Ovary (tissue), 10 donors: ENCODE measurements around the gene ZNF230. TPM values are rescaled to one million over a fixed set of nuclear protein-coding genes. Genes with fewer than 3 reads are reported as not detected.

Experiments
- DNase-seq, 5 donors: peaks; one replicate each; pipeline ENCODE4 v3.0.0-alpha.2; 2019 to 2020
- H3K27ac ChIP-seq, 2 donors: fragments of 200-600 bp; one replicate each; pipeline versions ENCODE4 v1.5.1 to v1.8.0; 2019 to 2022
- H3K27me3 ChIP-seq: fragments of 200-600 bp; one replicate; pipeline ENCODE4 v1.8.0; 2022
- H3K36me3 ChIP-seq: fragments of 200-600 bp; sonication (generic); one replicate; pipeline ENCODE4 v1.5.1; 2019
- H3K4me1 ChIP-seq: one replicate; pipeline ENCODE4 v1.8.1; 2013; ENCODE audit warnings: mild to moderate bottlenecking, moderate library complexity; ENCODE audit not compliant: insufficient read depth
- H3K4me3 ChIP-seq: fragments of 200-600 bp; sonication (generic); one replicate; pipeline ENCODE4 v1.5.1; 2017
- H3K9me3 ChIP-seq, 2 donors: fragments of 200-600 bp in 1 of 2; sonication (generic) in 1 of 2; one replicate each; pipeline versions ENCODE4 v1.5.1 to v1.8.1; 2013 to 2019; ENCODE audit warnings: mild to moderate bottlenecking in 1 of 2, moderate library complexity in 1 of 2
- EP300 ChIP-seq: sonication (generic); formaldehyde crosslinking; IDR thresholded peaks from one replicate; pipeline ENCODE4 v1.6.1; 2017; ENCODE audit warnings: antibody characterized with exemption
- POLR2A ChIP-seq: fragments of 450-650 bp; IDR thresholded peaks from one replicate; pipeline ENCODE4 v1.6.1; 2017; ENCODE audit warnings: antibody characterized with exemption, mild to moderate bottlenecking, moderate library complexity
- WGBS, 3 donors: extraction: QIAGEN DNeasy Blood & Tissue Kit in 1 of 3; methylation state at CpG; one replicate each; pipeline versions ENCODE4 v1.1.5 to v1.1.7; 2013 to 2017; 5-methylcytosine and 5-hydroxymethylcytosine counted together
- intact Hi-C, 4 donors: fragments of 100-400 bp; cut with DNase I; formaldehyde crosslinking; loops; one replicate each; pipeline versions ENCODE4 v1.11.0 to v1.15.1; 2022 to 2023
- long read RNA-seq, 3 donors: library from polyadenylated mRNA in 2 of 3; unstranded in 2 of 3; transcript quantifications; one replicate each; pipeline ENCODE4 v2.0.0 and lab custom pipeline, GENCODE V29; 2021 to 2026
- polyA plus RNA-seq, 2 donors: library from polyadenylated mRNA; stranded (reverse); fragments of 200-250 nt in 1 of 2; fragments of 350-450 nt in 1 of 2; fragmentation: Illumina TruSeq in 1 of 2; extraction: RNeasy Lipid Tissue Mini Kit (QIAGEN cat#74804) in 1 of 2; gene quantifications; one replicate each; pipeline ENCODE4 v1.2.3, GENCODE V29; 2013 to 2014
- total RNA-seq, 7 donors: library from RNA; depleted of rRNA in 2 of 7; stranded (reverse); fragments of >200 nt in 2 of 7; fragmentation: NEBNext Ultra II Directional in 3 of 7; extraction: Animal tissue kit (Norgen Biotek cat#: 25700) in 3 of 7; gene quantifications; one replicate each; pipeline versions ENCODE4 v1.1.0 to v1.2.4, GENCODE V29; 2016 to 2023
- TF ChIP-seq, protein P1 (sequence below), 3 donors: fragments of 450-650 bp in 2 of 3; fragments of 200-600 bp in 1 of 3; IDR thresholded peaks; one replicate each; pipeline versions ENCODE4 v1.5.1 to v1.8.0; 2016 to 2022; ENCODE audit warnings: antibody characterized with exemption in 3 of 3, mild to moderate bottlenecking in 1 of 3
- donor health status: DM: no; HTN: no; CAD: no; lungs with moderate emphysema.
- donor health status: DM: no; HTN: no; CAD: no.
- donor health status: Bipolar disorder and iron deficiency.
- donor health status: DM: yes; HTN: yes; CAD: no.
- donor health status: DM: no; HTN: no; CAD: no.
- donor health status: DM: yes; HTN: yes; CAD: no.

Gene ZNF230
- total RNA-seq = 10 to 100 TPM in 1 of 7 donors, 1 to 10 TPM in 6; 2.6 to 11.2 (median 4.4) TPM
- 1 to 10 TPM; 3.5 to 4.1 TPM for polyA plus RNA-seq
- long read RNA-seq, donor 1, full-length matches to known transcripts = 25 of 29 reads
- long read RNA-seq, donor 1, partial matches to known transcripts = 2 of 29 reads
- long read RNA-seq, donor 1, other reads (novel, unspliced or antisense) = 2 of 29 reads
- long read RNA-seq, donor 2, full-length matches to known transcripts = 2 of 2 reads
- long read RNA-seq, donor 2, partial matches to known transcripts = 0 of 2 reads
- long read RNA-seq, donor 2, other reads (novel, unspliced or antisense) = 0 of 2 reads
- long read RNA-seq, donor 3, full-length matches to known transcripts = 7 of 7 reads
- long read RNA-seq, donor 3, partial matches to known transcripts = 0 of 7 reads
- long read RNA-seq, donor 3, other reads (novel, unspliced or antisense) = 0 of 7 reads

DNA sequence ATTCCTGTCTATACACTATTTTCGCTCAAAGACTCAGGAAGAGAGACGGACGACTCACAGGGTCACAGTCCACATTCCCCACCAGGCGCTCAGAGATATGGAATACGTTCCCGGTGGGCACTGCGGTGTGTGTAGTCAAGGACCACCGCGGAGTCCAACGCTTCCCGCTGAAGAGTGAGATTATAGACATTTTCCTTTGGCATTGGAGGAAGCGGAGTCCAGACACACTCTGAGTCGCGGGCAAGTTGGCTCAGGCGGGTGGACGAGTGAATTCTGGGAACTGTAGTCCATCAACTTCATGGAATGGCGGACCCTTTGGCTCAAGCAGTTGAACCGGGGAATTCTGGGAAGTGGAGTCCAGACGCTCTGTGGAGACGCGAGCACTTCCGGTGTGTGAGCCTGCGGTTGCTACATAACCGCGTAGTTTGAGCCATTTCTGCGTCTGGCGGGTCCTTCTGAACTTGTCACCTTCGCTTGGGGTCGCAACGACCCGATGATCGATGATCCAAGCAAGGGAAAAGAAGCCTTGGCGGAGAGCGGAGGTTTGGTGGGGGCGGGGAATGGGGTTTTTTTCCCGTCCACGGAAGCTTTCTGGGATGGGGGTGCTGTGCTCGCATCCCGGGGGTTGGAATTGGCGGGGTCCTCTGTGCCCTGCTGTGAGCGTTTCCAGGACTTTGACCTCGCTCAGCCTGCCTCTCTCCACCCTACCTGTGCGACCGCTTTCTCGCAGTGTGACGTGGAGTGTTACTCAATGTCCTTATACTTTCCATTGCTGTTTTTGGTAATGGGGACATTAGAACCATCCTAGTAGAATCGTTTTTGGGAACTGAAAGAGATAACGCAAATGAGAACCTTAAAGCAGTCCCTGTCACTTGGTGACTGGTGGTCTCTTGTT lies at the start of gene ZNF230:
ZNF230 (plus strand) TSS at position 392 of the 895 bp plus-strand sequence. CDS start 4,122 bp downstream, outside the sequence.
- peak; percentile 37 for TF ChIP-seq POLR2A
- TF ChIP-seq, protein P1, sequence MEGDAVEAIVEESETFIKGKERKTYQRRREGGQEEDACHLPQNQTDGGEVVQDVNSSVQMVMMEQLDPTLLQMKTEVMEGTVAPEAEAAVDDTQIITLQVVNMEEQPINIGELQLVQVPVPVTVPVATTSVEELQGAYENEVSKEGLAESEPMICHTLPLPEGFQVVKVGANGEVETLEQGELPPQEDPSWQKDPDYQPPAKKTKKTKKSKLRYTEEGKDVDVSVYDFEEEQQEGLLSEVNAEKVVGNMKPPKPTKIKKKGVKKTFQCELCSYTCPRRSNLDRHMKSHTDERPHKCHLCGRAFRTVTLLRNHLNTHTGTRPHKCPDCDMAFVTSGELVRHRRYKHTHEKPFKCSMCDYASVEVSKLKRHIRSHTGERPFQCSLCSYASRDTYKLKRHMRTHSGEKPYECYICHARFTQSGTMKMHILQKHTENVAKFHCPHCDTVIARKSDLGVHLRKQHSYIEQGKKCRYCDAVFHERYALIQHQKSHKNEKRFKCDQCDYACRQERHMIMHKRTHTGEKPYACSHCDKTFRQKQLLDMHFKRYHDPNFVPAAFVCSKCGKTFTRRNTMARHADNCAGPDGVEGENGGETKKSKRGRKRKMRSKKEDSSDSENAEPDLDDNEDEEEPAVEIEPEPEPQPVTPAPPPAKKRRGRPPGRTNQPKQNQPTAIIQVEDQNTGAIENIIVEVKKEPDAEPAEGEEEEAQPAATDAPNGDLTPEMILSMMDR (IDR thresholded peaks at IDR 0.05) = no peak
- H3K4me1 ChIP-seq = peaks cover 8% of the 10 kb centered on the region
- H3K27ac ChIP-seq = no peak within 1 kb of the TSS
- no peaks in the 10 kb centered on the region for H3K27me3 ChIP-seq
- DNase-seq = peak; percentile 84 to 93 (median 88)
- 0 to 1% (median 1%) methylated on average over 47 to 48 of the region's 48 CpGs for WGBS, 3 donors
- peaks cover 3% of the 10 kb centered on the region for H3K36me3 ChIP-seq
- peak within 1 kb of the TSS; percentile 84 for H3K4me3 ChIP-seq
- intact Hi-C loops = loop anchor here in 1 of 4 donors (2.0 to 10.0 kb wide), 2 partner anchors 18 to 112 kb away; partner anchors contain the start of genes ZNF155 and ZNF225
- H3K9me3 ChIP-seq = peaks cover 0 to 15% of the 10 kb centered on the region in 2 donors

DNA sequence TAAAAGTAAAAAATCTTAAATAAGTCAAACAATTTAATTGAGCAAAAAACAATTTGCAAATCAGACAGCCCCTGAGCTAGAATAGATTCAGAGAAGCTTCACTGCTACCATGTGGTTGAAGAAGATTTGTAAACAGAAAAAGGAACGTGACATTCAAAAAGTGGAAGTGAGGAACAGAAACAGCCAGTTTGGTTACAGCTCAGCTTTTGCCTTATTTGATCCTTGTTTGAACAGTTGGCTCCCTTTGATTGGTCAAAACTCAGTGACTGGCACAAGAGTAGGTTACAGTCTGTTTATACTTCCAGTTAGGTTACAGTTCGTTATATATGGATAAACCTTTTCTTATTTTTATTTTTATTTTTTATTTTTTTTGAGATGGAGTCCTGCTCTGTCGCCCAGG lies 45.9 kb upstream of the ZNF230 start:
- Histone ChIP-seq H3K4me3 (no peak overlapping the region), H3K36me3 (no peaks in the 10 kb centered on the region), H3K27ac (no peak overlapping the region), H3K9me3 (peaks cover 5 to 44% of the 10 kb centered on the region in 2 donors), H3K4me1 (no peaks in the 10 kb centered on the region), H3K27me3 (no peaks in the 10 kb centered on the region)
- intact Hi-C loops = no loop called here
- TF ChIP-seq POLR2A = no peak
- TF ChIP-seq EP300 = no peak
- TF ChIP-seq, protein P1 (IDR thresholded peaks at IDR 0.05) = no peak
- 94 to 98% (median 96%) methylated on average over 3 of the region's 3 CpGs for WGBS, 3 donors
- DNase-seq = no peak

DNA sequence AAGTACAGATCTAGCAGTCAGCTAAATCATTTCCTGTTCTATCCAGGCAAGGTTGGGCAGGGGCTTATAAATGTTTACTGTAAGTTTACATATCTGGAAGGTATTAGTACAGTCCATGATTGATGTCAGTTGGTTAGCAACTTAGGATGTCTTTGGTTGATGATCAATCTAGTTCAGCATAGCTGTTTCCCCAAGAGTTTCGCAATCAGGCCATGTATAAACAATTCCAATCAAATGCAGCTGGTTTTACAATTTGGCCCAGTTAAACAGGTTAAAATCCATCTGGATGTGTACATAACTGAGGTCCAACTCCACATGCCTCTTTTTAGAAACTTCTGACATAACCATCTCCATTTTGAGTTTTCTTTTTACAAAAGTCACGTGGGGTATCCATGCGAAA lies 44.9 kb upstream of the ZNF230 start:
- WGBS, 3 donors = 95 to 98% (median 97%) methylated on average over 3 of the region's 3 CpGs
- intact Hi-C loops = no loop called here
- Histone ChIP-seq H3K4me1 (no peaks in the 10 kb centered on the region), H3K27me3 (no peaks in the 10 kb centered on the region), H3K36me3 (no peaks in the 10 kb centered on the region), H3K9me3 (peaks cover 5 to 49% of the 10 kb centered on the region in 2 donors), H3K27ac (no peak overlapping the region), H3K4me3 (no peak overlapping the region)
- DNase-seq = no peak
- no peak for TF ChIP-seq POLR2A
- TF ChIP-seq, protein P1 (IDR thresholded peaks at IDR 0.05) = no peak
- no peak for TF ChIP-seq EP300

DNA sequence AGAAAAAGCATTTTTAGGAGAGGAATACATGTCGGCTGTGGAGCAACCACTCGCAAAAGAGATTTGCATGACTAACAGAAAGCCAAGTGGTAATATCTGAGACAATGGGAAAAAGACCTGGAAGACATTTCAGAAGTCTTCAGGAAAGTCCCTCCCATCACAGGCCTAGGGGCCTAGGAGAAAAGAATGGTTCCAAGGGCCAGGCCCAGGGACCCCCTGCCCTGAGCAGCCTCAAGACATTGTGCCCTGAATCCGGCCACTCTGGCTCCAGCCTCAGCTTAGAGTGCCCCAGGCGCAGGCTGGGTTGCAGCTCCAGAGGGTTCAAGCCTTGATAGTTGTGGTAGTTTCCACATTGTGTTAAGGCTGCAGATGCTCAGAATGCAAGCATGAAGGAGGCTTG lies 42.3 kb upstream of the ZNF230 start:
- H3K4me1 ChIP-seq = no peaks in the 10 kb centered on the region
- H3K36me3 ChIP-seq = peaks cover 7% of the 10 kb centered on the region
- 72 to 73% (median 73%) methylated on average over 4 of the region's 4 CpGs for WGBS, 3 donors
- peaks cover 12 to 58% of the 10 kb centered on the region in 2 donors for H3K9me3 ChIP-seq
- H3K27ac ChIP-seq = no peak overlapping the region
- intact Hi-C loops = no loop called here
- no peak overlapping the region for H3K4me3 ChIP-seq
- H3K27me3 ChIP-seq = no peaks in the 10 kb centered on the region
- TF ChIP-seq, protein P1 (IDR thresholded peaks at IDR 0.05) = no peak
- no peak for TF ChIP-seq EP300
- TF ChIP-seq POLR2A = no peak
- DNase-seq = no peak
